ENCODE measurements around the gene USP9Y. TPM values are rescaled to one million over a fixed set of nuclear protein-coding genes. Genes with fewer than 3 reads are reported as not detected.

USP9Y gene
- total RNA-seq, 1 experiment from 2014 or later = not detected

DNA sequence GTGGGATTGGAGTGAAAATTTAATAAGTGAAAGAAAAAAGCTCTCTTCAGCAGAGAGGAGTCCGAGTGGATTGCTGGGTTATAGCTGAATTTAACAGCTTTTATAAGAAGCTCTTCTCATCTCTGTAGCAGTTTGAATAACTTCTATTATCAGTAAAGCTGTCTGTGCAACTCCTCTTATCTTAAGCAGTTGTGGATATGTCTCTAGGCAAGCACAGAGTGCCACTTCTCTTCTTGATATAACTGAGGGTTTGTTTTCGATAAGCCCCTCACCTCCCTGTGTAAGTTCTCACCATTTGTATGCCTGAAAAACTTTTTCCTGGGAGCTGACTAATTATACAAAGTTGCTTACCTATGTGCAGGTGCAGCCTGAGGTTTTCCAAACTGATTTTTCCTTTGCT lies 43.1 kb downstream of the USP9Y start:
- no TSS peak for BruUV-seq (replicated peaks)
- POLR2A ChIA-PET = no interaction called here
- Mint-ChIP-seq H3K27ac (ENCODE audit: unreplicated experiment) (no peak overlapping the region), H3K4me3 (ENCODE audit: unreplicated experiment) (no peak overlapping the region), H3K9me3 (ENCODE audit: unreplicated experiment) (no peaks in the 10 kb centered on the region), H3K4me1 (ENCODE audit: low read depth, unreplicated experiment) (no peaks in the 10 kb centered on the region), H3K36me3 (ENCODE audit: insufficient read depth, unreplicated experiment) (no peaks in the 10 kb centered on the region), H3K27me3 (ENCODE audit: insufficient read depth, unreplicated experiment) (no peaks in the 10 kb centered on the region)
- CTCF ChIA-PET = no interaction called here
- no peak overlapping the region for H3K4me3 ChIP-seq (ENCODE audit: low read depth, low read length)
- no peak for DNase-seq
- TF ChIP-seq, protein P1, sequence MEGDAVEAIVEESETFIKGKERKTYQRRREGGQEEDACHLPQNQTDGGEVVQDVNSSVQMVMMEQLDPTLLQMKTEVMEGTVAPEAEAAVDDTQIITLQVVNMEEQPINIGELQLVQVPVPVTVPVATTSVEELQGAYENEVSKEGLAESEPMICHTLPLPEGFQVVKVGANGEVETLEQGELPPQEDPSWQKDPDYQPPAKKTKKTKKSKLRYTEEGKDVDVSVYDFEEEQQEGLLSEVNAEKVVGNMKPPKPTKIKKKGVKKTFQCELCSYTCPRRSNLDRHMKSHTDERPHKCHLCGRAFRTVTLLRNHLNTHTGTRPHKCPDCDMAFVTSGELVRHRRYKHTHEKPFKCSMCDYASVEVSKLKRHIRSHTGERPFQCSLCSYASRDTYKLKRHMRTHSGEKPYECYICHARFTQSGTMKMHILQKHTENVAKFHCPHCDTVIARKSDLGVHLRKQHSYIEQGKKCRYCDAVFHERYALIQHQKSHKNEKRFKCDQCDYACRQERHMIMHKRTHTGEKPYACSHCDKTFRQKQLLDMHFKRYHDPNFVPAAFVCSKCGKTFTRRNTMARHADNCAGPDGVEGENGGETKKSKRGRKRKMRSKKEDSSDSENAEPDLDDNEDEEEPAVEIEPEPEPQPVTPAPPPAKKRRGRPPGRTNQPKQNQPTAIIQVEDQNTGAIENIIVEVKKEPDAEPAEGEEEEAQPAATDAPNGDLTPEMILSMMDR (IDR thresholded peaks at IDR 0.05; ENCODE audit: insufficient read depth in 1 of 2, low read depth in 1 of 2, low read length in 1 of 2, severe bottlenecking in 1 of 2, unreplicated experiment in 1 of 2) = no peak
- no peaks in the 10 kb centered on the region for H3K4me1 ChIP-seq
- intact Hi-C loops (cut with micrococcal nuclease; ENCODE audit: unreplicated experiment) = no loop called here
- H3K27me3 ChIP-seq (replicated peaks; ENCODE audit: control insufficient read depth, insufficient read depth, low read length) = no peaks in the 10 kb centered on the region
- no peaks in the 10 kb centered on the region for H3K9me3 ChIP-seq
- no peaks in the 10 kb centered on the region for H3K36me3 ChIP-seq (ENCODE audit: control insufficient read depth, insufficient read depth, low read length)

DNA sequence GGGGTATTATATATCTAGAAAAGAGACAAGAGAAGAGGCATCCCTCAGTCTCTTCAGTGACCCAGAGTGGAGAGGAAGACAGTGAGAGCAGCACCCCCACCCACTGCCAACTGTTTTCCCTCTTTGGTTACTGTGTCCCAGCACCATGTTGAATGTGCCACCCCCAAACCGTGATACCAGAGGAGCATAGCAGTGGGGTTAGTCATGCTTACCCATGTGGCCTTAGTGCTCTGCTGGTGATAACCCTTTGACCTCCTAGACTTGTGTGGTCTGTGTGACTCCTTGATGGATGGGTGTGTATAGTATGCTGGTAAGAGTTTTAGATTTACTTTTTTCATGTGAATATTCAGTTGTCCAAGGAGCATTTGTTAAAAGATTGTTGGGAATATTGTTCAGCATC lies 48.3 kb downstream of the USP9Y start:
- Mint-ChIP-seq H3K36me3 (ENCODE audit: insufficient read depth, unreplicated experiment) (no peaks in the 10 kb centered on the region), H3K9me3 (ENCODE audit: unreplicated experiment) (no peaks in the 10 kb centered on the region), H3K27ac (ENCODE audit: unreplicated experiment) (no peak overlapping the region), H3K4me1 (ENCODE audit: low read depth, unreplicated experiment) (no peaks in the 10 kb centered on the region), H3K4me3 (ENCODE audit: unreplicated experiment) (no peak overlapping the region), H3K27me3 (ENCODE audit: insufficient read depth, unreplicated experiment) (no peaks in the 10 kb centered on the region)
- no TSS peak for BruUV-seq (replicated peaks)
- Histone ChIP-seq H3K4me3 (ENCODE audit: low read depth, low read length) (no peak overlapping the region), H3K36me3 (ENCODE audit: control insufficient read depth, insufficient read depth, low read length) (no peaks in the 10 kb centered on the region), H3K27me3 (replicated peaks; ENCODE audit: control insufficient read depth, insufficient read depth, low read length) (no peaks in the 10 kb centered on the region), H3K4me1 (no peaks in the 10 kb centered on the region), H3K9me3 (no peaks in the 10 kb centered on the region)
- TF ChIP-seq, protein P1 (IDR thresholded peaks at IDR 0.05; ENCODE audit: insufficient read depth in 1 of 2, low read depth in 1 of 2, low read length in 1 of 2, severe bottlenecking in 1 of 2, unreplicated experiment in 1 of 2) = no peak
- ChIA-PET CTCF (no interaction called here), POLR2A (no interaction called here)
- no peak for DNase-seq
- intact Hi-C loops (cut with micrococcal nuclease; ENCODE audit: unreplicated experiment) = no loop called here

GRCh38 chrY:12752856-12753255 lies 51.8 kb downstream of the USP9Y start:
- intact Hi-C loops (cut with micrococcal nuclease; ENCODE audit: unreplicated experiment) = no loop called here
- H3K36me3 Mint-ChIP-seq (ENCODE audit: insufficient read depth, unreplicated experiment) = no peaks in the 10 kb centered on the region
- H3K27ac Mint-ChIP-seq (ENCODE audit: unreplicated experiment) = no peak overlapping the region
- H3K27me3 ChIP-seq (replicated peaks; ENCODE audit: control insufficient read depth, insufficient read depth, low read length) = no peaks in the 10 kb centered on the region
- H3K4me1 Mint-ChIP-seq (ENCODE audit: low read depth, unreplicated experiment) = no peaks in the 10 kb centered on the region
- H3K9me3 Mint-ChIP-seq (ENCODE audit: unreplicated experiment) = no peaks in the 10 kb centered on the region
- TF ChIP-seq, protein P1 (IDR thresholded peaks at IDR 0.05; ENCODE audit: insufficient read depth in 1 of 2, low read depth in 1 of 2, low read length in 1 of 2, severe bottlenecking in 1 of 2, unreplicated experiment in 1 of 2) = no peak
- no peak overlapping the region for H3K4me3 Mint-ChIP-seq (ENCODE audit: unreplicated experiment)
- no TSS peak for BruUV-seq (replicated peaks)
- DNase-seq = no peak
- H3K4me3 ChIP-seq (ENCODE audit: low read depth, low read length) = no peak overlapping the region
- H3K4me1 ChIP-seq = no peaks in the 10 kb centered on the region
- ChIA-PET POLR2A (no interaction called here), CTCF (no interaction called here)
- no peaks in the 10 kb centered on the region for H3K36me3 ChIP-seq (ENCODE audit: control insufficient read depth, insufficient read depth, low read length)
- H3K9me3 ChIP-seq = no peaks in the 10 kb centered on the region
- H3K27me3 Mint-ChIP-seq (ENCODE audit: insufficient read depth, unreplicated experiment) = no peaks in the 10 kb centered on the region

All from Caco-2 (cell line).